WTC11 (cell line): Measurements from ENCODE around the gene HTR4. TPM values are rescaled to one million over a fixed set of nuclear protein-coding genes. Genes with fewer than 3 reads are reported as not detected.

ENCODE experiments used
- ATAC-seq: fragments of 200-7000 bp; cut with Tn5 transposase; 2 replicates; pipeline ENCODE4 v1.10.0; 2021; ENCODE audit warnings: mild to moderate bottlenecking, moderate library complexity
- CTCF ChIA-PET: fragments of 300-600 bp; sonication (Branson Sonifier 250); formaldehyde crosslinking; loops from one replicate; lab custom pipeline; 2021; ENCODE audit warnings: antibody characterized with exemption; lab: Charles Lee
- POLR2A ChIA-PET: fragments of 350-600 bp; sonication (Branson Sonifier 250); formaldehyde crosslinking; loops from one replicate; lab custom pipeline; 2021; ENCODE audit warnings: antibody characterized with exemption; lab: Charles Lee
- DNase-seq: peaks from one replicate; pipeline ENCODE4 v3.0.0; 2021; ENCODE audit warnings: low spot score
- H3K27ac Mint-ChIP-seq: 2 replicates; pipeline ENCODE4 v1.8.0; 2021; ENCODE audit warnings: mixed read lengths
- H3K27me3 Mint-ChIP-seq: 2 replicates; pipeline ENCODE4 v1.8.0; 2021; ENCODE audit warnings: low read depth, mild to moderate bottlenecking, moderate library complexity, mixed read lengths
- H3K36me3 Mint-ChIP-seq: 2 replicates; pipeline ENCODE4 v1.8.0; 2021; ENCODE audit warnings: mixed read lengths
- H3K4me1 Mint-ChIP-seq: 2 replicates; pipeline ENCODE4 v1.8.0; 2022; ENCODE audit warnings: mixed read lengths
- H3K4me3 Mint-ChIP-seq: 2 replicates; pipeline ENCODE4 v1.8.0; 2021; ENCODE audit warnings: mild to moderate bottlenecking, moderate library complexity, mixed read lengths
- H3K9me3 Mint-ChIP-seq: 2 replicates; pipeline ENCODE4 v1.8.0; 2021; ENCODE audit warnings: mixed read lengths
- ARID4B ChIP-seq: sonication (generic); formaldehyde crosslinking; IDR thresholded peaks from 2 replicates; pipeline ENCODE4 v1.8.0; 2023; ENCODE audit warnings: missing genetic modification reagents, mild to moderate bottlenecking, borderline replicate concordance
- ATF2 ChIP-seq: sonication (generic); formaldehyde crosslinking; IDR thresholded peaks from 2 replicates; pipeline ENCODE4 v1.8.1; 2022; ENCODE audit warnings: low read depth, missing genetic modification reagents, borderline replicate concordance
- ETV6 ChIP-seq: sonication (generic); formaldehyde crosslinking; IDR thresholded peaks from 2 replicates; pipeline ENCODE4 v1.8.1; 2022; ENCODE audit warnings: mild to moderate bottlenecking, missing genetic modification reagents
- FOXJ3 ChIP-seq: sonication (generic); formaldehyde crosslinking; IDR thresholded peaks from 2 replicates; pipeline ENCODE4 v1.9.0; 2021; ENCODE audit warnings: missing genetic modification reagents, mild to moderate bottlenecking, borderline replicate concordance
- FOXP4 ChIP-seq: sonication (generic); formaldehyde crosslinking; IDR thresholded peaks from 2 replicates; pipeline ENCODE4 v1.8.0; 2022; ENCODE audit warnings: mild to moderate bottlenecking, missing genetic modification reagents
- GRHL2 ChIP-seq: fragments of 250-450 bp; sonication (Bioruptor Pico); IDR thresholded peaks from 2 replicates; pipeline ENCODE4 v1.8.0; 2022; ENCODE audit warnings: mild to moderate bottlenecking, moderate library complexity; ENCODE audit not compliant: insufficient replicate concordance, severe bottlenecking
- GTF2I ChIP-seq: fragments of 250-450 bp; sonication (Bioruptor Pico); conservative IDR thresholded peaks from 2 replicates; pipeline ENCODE4 v1.4.0; 2021; ENCODE audit warnings: mild to moderate bottlenecking
- HMGXB4 ChIP-seq: sonication (generic); formaldehyde crosslinking; IDR thresholded peaks from 2 replicates; pipeline ENCODE4 v1.8.1; 2023; ENCODE audit warnings: mild to moderate bottlenecking, moderate library complexity, missing genetic modification reagents
- IRF2 ChIP-seq: sonication (generic); formaldehyde crosslinking; IDR thresholded peaks from 2 replicates; pipeline ENCODE4 v1.8.0; 2022; ENCODE audit warnings: low read depth, missing genetic modification reagents, borderline replicate concordance
- MAX ChIP-seq: sonication (generic); formaldehyde crosslinking; IDR thresholded peaks from 2 replicates; pipeline ENCODE4 v1.8.0; 2022; ENCODE audit warnings: mild to moderate bottlenecking, missing genetic modification reagents
- NFATC4 ChIP-seq: fragments of 250-450 bp; sonication (Bioruptor Pico); IDR thresholded peaks from 2 replicates; pipeline ENCODE4 v1.9.0; 2021; ENCODE audit warnings: mild to moderate bottlenecking
- NFYB ChIP-seq: sonication (generic); formaldehyde crosslinking; conservative IDR thresholded peaks from 2 replicates; pipeline ENCODE4 v1.8.0; 2022; ENCODE audit warnings: low read depth, missing genetic modification reagents
- STAT6 ChIP-seq: sonication (generic); formaldehyde crosslinking; conservative IDR thresholded peaks from 2 replicates; pipeline ENCODE4 v1.8.1; 2023; ENCODE audit warnings: mild to moderate bottlenecking, low read depth, missing genetic modification reagents, moderate library complexity
- TCF7 ChIP-seq: sonication (generic); formaldehyde crosslinking; IDR thresholded peaks from 2 replicates; pipeline ENCODE4 v1.8.0; 2022; ENCODE audit warnings: mild to moderate bottlenecking, low read depth, missing genetic modification reagents, moderate library complexity
- TEAD4 ChIP-seq: sonication (generic); formaldehyde crosslinking; IDR thresholded peaks from 2 replicates; pipeline ENCODE4 v1.8.0; 2022; ENCODE audit warnings: mild to moderate bottlenecking, missing genetic modification reagents
- ZNF219 ChIP-seq: sonication (generic); formaldehyde crosslinking; IDR thresholded peaks from 2 replicates; pipeline ENCODE4 v1.8.0; 2023; ENCODE audit warnings: missing genetic modification reagents, mild to moderate bottlenecking, borderline replicate concordance
- ZNF263 ChIP-seq: sonication (generic); formaldehyde crosslinking; IDR thresholded peaks from 2 replicates; pipeline ENCODE4 v1.8.1; 2022; ENCODE audit warnings: low read depth, mild to moderate bottlenecking, moderate library complexity, missing genetic modification reagents
- ZNF396 ChIP-seq: fragments of 250-450 bp; sonication (Bioruptor Pico); IDR thresholded peaks from 2 replicates; pipeline ENCODE4 v1.8.0; 2021; ENCODE audit warnings: mild to moderate bottlenecking, moderate library complexity, borderline replicate concordance
- ZNF671 ChIP-seq: fragments of 250-450 bp; sonication (Bioruptor Pico); IDR thresholded peaks from 2 replicates; pipeline ENCODE4 v1.8.0; 2021; ENCODE audit warnings: mild to moderate bottlenecking
- total RNA-seq: library from RNA; stranded (reverse); gene quantifications from 3 replicates; pipeline ENCODE4 v1.2.3, GENCODE V29; 2021

Gene HTR4
- total RNA-seq, 1 experiment from 2014 or later = not detected

- H3K27me3 Mint-ChIP-seq = no peaks in the 10 kb centered on the region
- no peaks in the 10 kb centered on the region for H3K4me1 Mint-ChIP-seq
- ATAC-seq (no peak), DNase-seq (no peak)
- H3K27ac Mint-ChIP-seq = no peak overlapping the region
- ChIA-PET POLR2A (interaction anchor here (0.6 kb wide), 1 partner anchor 18 kb away, joined by 3 read pairs; no protein-coding TSS in a partner anchor), CTCF (interaction anchor here (0.5 to 1.4 kb wide), 2 partner anchors 166 kb away, joined by 3 to 5 read pairs; no protein-coding TSS in a partner anchor)
- TF ChIP-seq ATF2 (CRISPR knock-in tag) (no peak), ZNF219 (CRISPR knock-in tag) (no peak), GTF2I (no peak), ZNF671 (CRISPR knock-in tag) (no peak), TEAD4 (no peak)
- H3K9me3 Mint-ChIP-seq = no peaks in the 10 kb centered on the region
- H3K36me3 Mint-ChIP-seq = no peaks in the 10 kb centered on the region
- H3K4me3 Mint-ChIP-seq = no peak overlapping the region
Observed at GRCh38 chr5:148565148-148565547, 89.2 kb downstream of the HTR4 start.

GRCh38 chr5:148563021-148563420 is 91.3 kb downstream of the HTR4 start:
- Mint-ChIP-seq H3K36me3 (no peaks in the 10 kb centered on the region), H3K27me3 (no peaks in the 10 kb centered on the region), H3K27ac (no peak overlapping the region), H3K4me1 (peaks cover 15% of the 10 kb centered on the region), H3K4me3 (no peak overlapping the region), H3K9me3 (no peaks in the 10 kb centered on the region)
- CTCF ChIA-PET = interaction anchor here (0.9 to 1.2 kb wide), 2 partner anchors 80 to 124 kb away, joined by 3 read pairs; no protein-coding TSS in a partner anchor
- DNase-seq (no peak), ATAC-seq (no peak)
- TF ChIP-seq ZNF263 (CRISPR knock-in tag) = no peak
- no peak for TF ChIP-seq STAT6 (CRISPR knock-in tag)
- TF ChIP-seq FOXP4 (CRISPR knock-in tag) = no peak
- TF ChIP-seq FOXJ3 (CRISPR knock-in tag) = no peak
- no peak for TF ChIP-seq NFYB (CRISPR knock-in tag)
- no peak for TF ChIP-seq IRF2
- TF ChIP-seq TEAD4 = no peak
- no peak for TF ChIP-seq TCF7 (CRISPR knock-in tag)
- TF ChIP-seq GTF2I = no peak
- no peak for TF ChIP-seq ARID4B (CRISPR knock-in tag)
- no peak for TF ChIP-seq ETV6 (CRISPR knock-in tag)
- no peak for TF ChIP-seq NFATC4 (CRISPR knock-in tag)
- TF ChIP-seq MAX (CRISPR knock-in tag) = no peak
- no peak for TF ChIP-seq ZNF396 (CRISPR knock-in tag)
- no peak for TF ChIP-seq HMGXB4 (CRISPR knock-in tag)
- TF ChIP-seq GRHL2 (CRISPR knock-in tag) = no peak
- POLR2A ChIA-PET = no interaction called here
